Measurements from ENCODE around the gene ZNF789. TPM values are rescaled to one million over a fixed set of nuclear protein-coding genes. Genes with fewer than 3 reads are reported as not detected.

ZNF789 gene
- total RNA-seq, 2 donors from 2014 or later: 13.7 to 16.5 TPM

GRCh38 chr7:99497766-99498545 is 25.3 kb downstream of the ZNF789 start:
- DNase-seq: no peak
- no peaks in the 10 kb centered on the region for H3K27me3 ChIP-seq (ENCODE audit: control insufficient read depth, insufficient read depth, low read length, poor library complexity, severe bottlenecking)
- TF ChIP-seq, protein P1, sequence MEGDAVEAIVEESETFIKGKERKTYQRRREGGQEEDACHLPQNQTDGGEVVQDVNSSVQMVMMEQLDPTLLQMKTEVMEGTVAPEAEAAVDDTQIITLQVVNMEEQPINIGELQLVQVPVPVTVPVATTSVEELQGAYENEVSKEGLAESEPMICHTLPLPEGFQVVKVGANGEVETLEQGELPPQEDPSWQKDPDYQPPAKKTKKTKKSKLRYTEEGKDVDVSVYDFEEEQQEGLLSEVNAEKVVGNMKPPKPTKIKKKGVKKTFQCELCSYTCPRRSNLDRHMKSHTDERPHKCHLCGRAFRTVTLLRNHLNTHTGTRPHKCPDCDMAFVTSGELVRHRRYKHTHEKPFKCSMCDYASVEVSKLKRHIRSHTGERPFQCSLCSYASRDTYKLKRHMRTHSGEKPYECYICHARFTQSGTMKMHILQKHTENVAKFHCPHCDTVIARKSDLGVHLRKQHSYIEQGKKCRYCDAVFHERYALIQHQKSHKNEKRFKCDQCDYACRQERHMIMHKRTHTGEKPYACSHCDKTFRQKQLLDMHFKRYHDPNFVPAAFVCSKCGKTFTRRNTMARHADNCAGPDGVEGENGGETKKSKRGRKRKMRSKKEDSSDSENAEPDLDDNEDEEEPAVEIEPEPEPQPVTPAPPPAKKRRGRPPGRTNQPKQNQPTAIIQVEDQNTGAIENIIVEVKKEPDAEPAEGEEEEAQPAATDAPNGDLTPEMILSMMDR (conservative IDR thresholded peaks at IDR 0.05): no peak
- Mint-ChIP-seq H3K9me3 (peaks cover 35% of the 10 kb centered on the region), H3K27me3 (ENCODE audit: insufficient read depth) (no peaks in the 10 kb centered on the region), H3K27ac (no peak overlapping the region), H3K4me3 (peak overlapping the region; percentile 97), H3K36me3 (ENCODE audit: low read depth) (peaks cover 51% of the 10 kb centered on the region), H3K4me1 (peaks cover 16% of the 10 kb centered on the region)
- H3K9ac ChIP-seq (ENCODE audit: extremely low read depth, low read length, poor library complexity, severe bottlenecking): peak overlapping the region; percentile 71
- H3K36me3 ChIP-seq (ENCODE audit: control insufficient read depth, insufficient read depth, low read length): peaks cover 33% of the 10 kb centered on the region
- H3K9me3 ChIP-seq (ENCODE audit: control insufficient read depth, low read length): peaks cover 25% of the 10 kb centered on the region
- H3K27ac ChIP-seq (ENCODE audit: low read depth, low read length): no peak overlapping the region
- no peaks in the 10 kb centered on the region for H3K4me1 ChIP-seq (ENCODE audit: control insufficient read depth, insufficient read depth, low read length)
- 94 to 96% methylated on average over 4 to 5 of the region's 6 CpGs for WGBS, 2 experiments (ENCODE audit: insufficient coverage in 1 of 2, insufficient read length in 1 of 2)
- peak overlapping the region; percentile 98 for H3K4me3 ChIP-seq (ENCODE audit: low read length)

GRCh38 chr7:99498546-99498944 is 25.9 kb downstream of the ZNF789 start:
- Histone ChIP-seq H3K27me3 (ENCODE audit: control insufficient read depth, insufficient read depth, low read length, poor library complexity, severe bottlenecking) (no peaks in the 10 kb centered on the region), H3K9ac (ENCODE audit: extremely low read depth, low read length, poor library complexity, severe bottlenecking) (peak overlapping the region; percentile 71), H3K27ac (ENCODE audit: low read depth, low read length) (no peak overlapping the region), H3K4me1 (ENCODE audit: control insufficient read depth, insufficient read depth, low read length) (no peaks in the 10 kb centered on the region), H3K4me3 (ENCODE audit: low read length) (peak overlapping the region; percentile 98), H3K36me3 (ENCODE audit: control insufficient read depth, insufficient read depth, low read length) (peaks cover 27% of the 10 kb centered on the region), H3K9me3 (ENCODE audit: control insufficient read depth, low read length) (peaks cover 19% of the 10 kb centered on the region)
- H3K4me3 Mint-ChIP-seq: peak overlapping the region; percentile 97
- H3K36me3 Mint-ChIP-seq (ENCODE audit: low read depth): peaks cover 45% of the 10 kb centered on the region
- no peak for DNase-seq
- peak overlapping the region; percentile 41 for H3K27ac Mint-ChIP-seq
- peaks cover 29% of the 10 kb centered on the region for H3K9me3 Mint-ChIP-seq
- WGBS, 2 experiments (ENCODE audit: insufficient coverage in 1 of 2, insufficient read length in 1 of 2): 73 to 100% methylated on average over 1 to 11 of the region's 11 CpGs
- TF ChIP-seq, protein P1 (conservative IDR thresholded peaks at IDR 0.05): no peak
- no peaks in the 10 kb centered on the region for H3K27me3 Mint-ChIP-seq (ENCODE audit: insufficient read depth)
- H3K4me1 Mint-ChIP-seq: peaks cover 16% of the 10 kb centered on the region

DNA sequence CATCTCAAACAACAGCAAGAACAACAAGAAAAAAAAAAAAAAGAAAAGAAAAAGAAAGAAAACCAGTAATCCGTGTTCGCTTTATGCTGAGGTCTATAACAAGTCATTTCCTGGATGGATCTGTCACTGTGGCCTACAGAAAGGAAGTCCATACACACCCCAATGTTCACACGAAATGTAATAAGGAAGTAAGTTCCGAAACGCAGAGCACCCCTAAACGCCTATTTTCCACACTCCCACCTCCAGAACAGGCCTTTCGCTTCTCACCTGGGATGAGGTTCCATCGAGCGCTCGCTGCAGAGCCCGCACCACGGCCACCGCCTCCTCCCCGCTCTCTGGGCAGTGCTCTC is 26.7 kb downstream of the ZNF789 start:
- peaks cover 16% of the 10 kb centered on the region for H3K4me1 Mint-ChIP-seq
- WGBS, 2 experiments (ENCODE audit: insufficient coverage in 1 of 2, insufficient read length in 1 of 2): 1 to 3% methylated on average over 11 to 14 of the region's 14 CpGs
- H3K27ac Mint-ChIP-seq: peak overlapping the region; percentile 99
- H3K27ac ChIP-seq (ENCODE audit: low read depth, low read length): peak overlapping the region; percentile 77
- no peaks in the 10 kb centered on the region for H3K27me3 ChIP-seq (ENCODE audit: control insufficient read depth, insufficient read depth, low read length, poor library complexity, severe bottlenecking)
- H3K4me1 ChIP-seq (ENCODE audit: control insufficient read depth, insufficient read depth, low read length): no peaks in the 10 kb centered on the region
- H3K9me3 Mint-ChIP-seq: peaks cover 21% of the 10 kb centered on the region
- TF ChIP-seq, protein P1 (conservative IDR thresholded peaks at IDR 0.05): no peak
- H3K9me3 ChIP-seq (ENCODE audit: control insufficient read depth, low read length): peaks cover 11% of the 10 kb centered on the region
- no peaks in the 10 kb centered on the region for H3K27me3 Mint-ChIP-seq (ENCODE audit: insufficient read depth)
- DNase-seq: no peak
- peak overlapping the region; percentile 97 for H3K4me3 Mint-ChIP-seq
- peaks cover 19% of the 10 kb centered on the region for H3K36me3 ChIP-seq (ENCODE audit: control insufficient read depth, insufficient read depth, low read length)
- H3K9ac ChIP-seq (ENCODE audit: extremely low read depth, low read length, poor library complexity, severe bottlenecking): peak overlapping the region; percentile 71
- peaks cover 37% of the 10 kb centered on the region for H3K36me3 Mint-ChIP-seq (ENCODE audit: low read depth)
- H3K4me3 ChIP-seq (ENCODE audit: low read length): peak overlapping the region; percentile 98

Data from endodermal cell (in vitro differentiated cells).